HEK293T (cell line): Measurements from ENCODE around the gene MPRIP.

Experiments
- ARNT ChIP-seq: fragments of 450-650 bp; IDR thresholded peaks from 2 replicates; pipeline ENCODE4 v1.6.1; 2017; ENCODE audit warnings: mild to moderate bottlenecking
- BHLHE40 ChIP-seq: fragments of 450-650 bp; IDR thresholded peaks from 2 replicates; pipeline ENCODE4 v1.6.1; 2016; ENCODE audit warnings: mild to moderate bottlenecking, moderate library complexity, borderline replicate concordance
- CTBP1 ChIP-seq: fragments of 450-650 bp; IDR thresholded peaks from 2 replicates; pipeline ENCODE4 v1.6.1; 2016; ENCODE audit warnings: borderline replicate concordance
- ELF4 ChIP-seq: fragments of 450-650 bp; IDR thresholded peaks from 2 replicates; pipeline ENCODE4 v1.6.1; 2017; ENCODE audit warnings: antibody characterized with exemption
- FOXA1 ChIP-seq: fragments of 450-650 bp; IDR thresholded peaks from 2 replicates; pipeline ENCODE4 v1.6.1; 2016; ENCODE audit warnings: mild to moderate bottlenecking
- FOXK2 ChIP-seq: fragments of 450-650 bp; IDR thresholded peaks from 2 replicates; pipeline ENCODE4 v1.6.1; 2016; ENCODE audit warnings: mild to moderate bottlenecking
- FOXM1 ChIP-seq: fragments of 450-650 bp; IDR thresholded peaks from 2 replicates; pipeline ENCODE4 v1.6.1; 2017; ENCODE audit warnings: mild to moderate bottlenecking, borderline replicate concordance
- HDGF ChIP-seq: fragments of 450-650 bp; IDR thresholded peaks from 2 replicates; pipeline ENCODE4 v1.6.1; 2017; ENCODE audit warnings: antibody characterized with exemption, borderline replicate concordance
- L3MBTL2 ChIP-seq: fragments of 450-650 bp; conservative IDR thresholded peaks from 2 replicates; pipeline ENCODE4 v1.6.1; 2016; ENCODE audit warnings: mild to moderate bottlenecking
- LEF1 ChIP-seq: fragments of 450-650 bp; IDR thresholded peaks from 2 replicates; pipeline ENCODE4 v1.6.1; 2017; ENCODE audit warnings: mild to moderate bottlenecking, borderline replicate concordance
- NFRKB ChIP-seq: fragments of 450-650 bp; IDR thresholded peaks from 2 replicates; pipeline ENCODE4 v1.6.1; 2016; ENCODE audit warnings: mild to moderate bottlenecking, moderate library complexity
- SP1 ChIP-seq: fragments of 450-650 bp; IDR thresholded peaks from 2 replicates; pipeline ENCODE4 v1.6.1; 2017
- TARDBP ChIP-seq: fragments of 450-650 bp; IDR thresholded peaks from 2 replicates; pipeline ENCODE4 v1.6.1; 2016
- TF ChIP-seq, protein P1 (sequence below): fragments of 450-650 bp; IDR thresholded peaks from 2 replicates; pipeline ENCODE4 v1.6.1; 2016

DNA sequence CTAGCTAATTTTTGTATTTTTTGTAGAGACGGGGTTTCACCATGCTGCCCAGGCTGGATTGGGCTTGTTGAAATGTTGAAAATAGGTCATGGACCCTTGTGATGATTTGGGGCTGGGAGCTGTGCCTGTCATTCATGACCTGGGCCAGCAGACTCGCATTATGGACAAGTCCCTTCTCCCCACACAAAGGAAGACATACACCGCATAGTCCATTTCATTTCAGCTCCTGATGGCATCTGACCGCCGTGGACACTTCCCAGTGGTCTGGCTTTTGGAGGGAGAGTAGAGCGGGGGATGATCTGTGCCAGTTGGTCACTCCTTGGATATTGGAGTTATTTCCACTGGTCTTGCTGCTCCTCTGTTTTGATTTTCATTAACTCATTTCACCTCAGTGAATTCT lies 34.8 kb downstream of the MPRIP start:
- TF ChIP-seq FOXK2 = no peak
- no peak for TF ChIP-seq FOXM1
- TF ChIP-seq HDGF = no peak
- TF ChIP-seq TARDBP = no peak
- no peak for TF ChIP-seq FOXA1
- no peak for TF ChIP-seq BHLHE40
- no peak for TF ChIP-seq SP1
- no peak for TF ChIP-seq LEF1
- no peak for TF ChIP-seq NFRKB
- TF ChIP-seq ELF4 = no peak
- TF ChIP-seq, protein P1, sequence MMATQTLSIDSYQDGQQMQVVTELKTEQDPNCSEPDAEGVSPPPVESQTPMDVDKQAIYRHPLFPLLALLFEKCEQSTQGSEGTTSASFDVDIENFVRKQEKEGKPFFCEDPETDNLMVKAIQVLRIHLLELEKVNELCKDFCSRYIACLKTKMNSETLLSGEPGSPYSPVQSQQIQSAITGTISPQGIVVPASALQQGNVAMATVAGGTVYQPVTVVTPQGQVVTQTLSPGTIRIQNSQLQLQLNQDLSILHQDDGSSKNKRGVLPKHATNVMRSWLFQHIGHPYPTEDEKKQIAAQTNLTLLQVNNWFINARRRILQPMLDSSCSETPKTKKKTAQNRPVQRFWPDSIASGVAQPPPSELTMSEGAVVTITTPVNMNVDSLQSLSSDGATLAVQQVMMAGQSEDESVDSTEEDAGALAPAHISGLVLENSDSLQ = no peak
- no peak for TF ChIP-seq CTBP1
- no peak for TF ChIP-seq L3MBTL2
- TF ChIP-seq ARNT = no peak
